Activated gamma-delta T cell (primary cell): ENCODE data around the gene ZC3H12C.
"Not testable (repeated sequence)": the region's sequence is repeated elsewhere in the genome, so short reads cannot be mapped to it uniquely, and the experiment has no call there.

Source experiments
- DNase-seq: peaks from one replicate; lab custom pipeline; 2025; lab: John Stamatoyannopoulos, UW
- total RNA-seq, 2 donors: gene quantifications; one replicate each; lab custom pipeline; 2026; lab: John Stamatoyannopoulos, UW

ZC3H12C gene
- 2.9 to 11.4 reads per million in 2 donors for total RNA-seq

GRCh38 chr11:110092515-110093406 lies at the start of gene ZC3H12C:
TSS of gene ZC3H12C (plus strand) at chr11:110093392. CDS start at chr11:110093412, 20 bp downstream.
- DNase-seq: no peak

DNA sequence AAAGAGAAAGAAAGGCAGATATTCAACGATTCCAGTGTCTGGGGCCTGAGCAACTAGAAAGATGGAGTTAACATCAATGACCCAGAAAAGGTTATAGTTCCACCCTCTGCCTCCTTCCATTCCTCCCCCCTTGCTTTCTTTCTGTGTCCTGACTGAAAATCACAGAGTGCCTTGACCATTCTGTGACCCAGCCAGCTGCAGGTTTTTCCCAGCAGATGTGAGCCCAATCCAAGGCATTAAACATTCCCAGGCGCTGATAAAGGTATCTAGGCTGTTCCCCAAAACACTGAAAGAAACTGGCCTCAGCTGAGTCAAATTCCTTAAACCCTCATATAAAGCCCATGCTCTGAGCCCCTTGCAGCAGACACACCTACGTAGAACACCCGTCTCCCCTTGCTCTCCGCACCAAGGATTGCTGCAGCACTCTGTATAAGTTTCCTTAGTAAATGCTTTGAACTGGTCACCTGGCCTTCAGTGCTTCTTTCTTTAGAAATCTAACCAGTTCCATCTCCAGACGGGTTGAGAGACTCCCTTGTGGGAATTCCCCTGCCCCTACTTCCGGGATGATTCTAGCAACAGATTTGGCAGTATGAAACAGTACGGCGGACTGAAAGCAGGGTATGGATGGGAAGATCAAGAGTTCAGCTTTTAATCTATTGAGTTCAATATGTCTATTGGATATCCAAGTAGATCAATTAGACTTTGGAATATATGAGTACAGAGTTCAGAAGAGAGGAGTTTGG lies 48.8 kb upstream of the ZC3H12C start:
- DNase-seq: no peak

GRCh38 chr11:110046775-110047380 lies 46.3 kb upstream of the ZC3H12C start:
- no peak for DNase-seq

GRCh38 chr11:110049501-110050200 lies 43.5 kb upstream of the ZC3H12C start:
- DNase-seq: no peak

DNA sequence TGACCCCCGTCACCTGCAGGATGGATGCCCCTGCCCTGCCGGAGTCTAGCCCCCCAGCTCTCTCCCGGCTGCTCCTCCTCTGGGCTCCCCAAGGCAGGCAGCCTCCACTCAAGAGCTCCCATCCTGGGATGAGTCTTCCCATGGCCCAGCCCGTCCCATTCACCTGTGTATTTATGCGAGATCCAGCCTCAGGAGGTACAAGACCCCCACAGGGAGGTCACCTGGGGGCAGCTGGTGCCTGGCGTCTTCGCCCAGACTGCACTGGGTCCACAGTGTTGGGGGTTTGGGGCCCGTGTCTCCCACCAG lies 43.0 kb upstream of the ZC3H12C start:
- no peak for DNase-seq

DNA sequence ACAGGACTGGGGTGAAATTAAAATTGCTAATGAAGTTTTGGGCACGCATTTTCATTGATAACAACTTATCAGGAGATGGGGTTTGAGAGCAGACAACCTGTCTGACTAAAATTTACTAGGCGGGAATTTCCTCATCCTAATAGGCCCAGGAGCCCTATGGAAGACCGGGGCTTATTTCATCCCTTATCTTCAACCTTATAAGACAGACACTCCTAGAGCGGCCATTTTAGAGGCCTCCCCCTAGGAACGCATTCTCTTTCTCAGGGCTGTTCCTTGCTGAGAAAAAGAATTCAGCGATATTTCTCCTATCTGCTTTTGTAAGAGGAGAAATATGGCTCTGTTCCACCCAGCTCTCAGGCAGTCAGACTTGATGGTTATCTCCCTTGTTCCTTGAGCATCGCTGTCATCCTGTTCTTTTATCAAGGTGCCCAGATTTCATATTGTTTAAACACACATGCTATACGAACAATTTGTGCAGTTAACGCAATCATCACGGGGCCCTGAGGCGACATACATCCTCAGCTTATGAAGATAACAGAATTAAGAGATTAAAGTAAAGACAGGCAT lies 39.3 kb upstream of the ZC3H12C start:
- DNase-seq: no peak

DNA sequence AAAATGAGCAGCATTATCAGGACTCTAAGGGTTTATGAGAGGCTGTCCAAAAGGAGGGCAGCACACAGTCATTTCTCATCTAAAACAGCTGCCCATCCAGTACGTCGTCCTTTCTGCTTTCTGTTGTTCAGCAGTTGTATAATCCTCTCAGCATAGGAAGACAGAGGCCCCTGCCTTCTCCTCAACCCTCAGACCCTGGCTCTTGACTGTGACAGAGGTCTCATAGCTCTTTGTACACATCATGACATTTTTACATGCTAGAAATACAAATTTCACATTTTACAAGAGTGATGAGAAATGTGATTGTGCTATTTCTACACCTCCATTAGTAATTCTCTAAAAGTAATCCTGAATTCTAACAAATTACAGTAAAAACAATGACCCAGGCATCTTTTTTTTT lies 36.2 kb upstream of the ZC3H12C start:
- DNase-seq: no peak

DNA sequence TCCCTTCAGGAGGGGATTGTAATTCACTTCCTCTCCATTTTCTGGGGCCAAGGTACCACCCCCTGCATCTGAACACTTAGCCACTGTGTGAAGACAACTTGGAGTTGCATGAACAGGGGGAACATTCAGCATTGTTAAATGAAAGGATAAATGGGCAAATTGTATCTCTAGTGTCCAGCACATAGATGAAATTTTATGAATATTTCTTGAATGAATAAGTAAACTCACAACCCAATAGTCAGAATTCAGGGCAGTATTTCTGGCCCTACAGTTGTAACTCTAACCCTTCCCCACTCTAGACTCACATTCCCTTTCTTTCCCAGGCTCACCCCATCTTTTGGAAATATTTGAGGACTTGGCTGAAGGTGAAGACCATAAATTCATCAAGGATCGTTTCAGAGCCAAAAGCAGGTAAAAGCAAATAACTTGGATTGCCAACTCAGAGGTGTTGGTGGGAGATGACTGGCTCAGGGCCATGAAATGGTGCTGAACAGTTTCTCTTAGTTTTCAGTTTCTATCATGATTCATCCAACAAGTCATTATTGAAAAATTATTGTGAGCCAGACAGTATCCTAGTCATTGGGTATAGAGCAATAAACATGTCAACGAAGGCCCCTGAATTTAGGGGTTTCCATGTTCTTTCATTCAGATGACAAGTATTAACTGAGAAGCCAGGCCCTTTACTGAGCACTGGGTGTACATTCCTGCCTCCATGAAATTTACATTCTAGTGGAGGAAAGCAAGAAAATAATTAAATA lies 33.3 kb upstream of the ZC3H12C start:
- DNase-seq: no peak

DNA sequence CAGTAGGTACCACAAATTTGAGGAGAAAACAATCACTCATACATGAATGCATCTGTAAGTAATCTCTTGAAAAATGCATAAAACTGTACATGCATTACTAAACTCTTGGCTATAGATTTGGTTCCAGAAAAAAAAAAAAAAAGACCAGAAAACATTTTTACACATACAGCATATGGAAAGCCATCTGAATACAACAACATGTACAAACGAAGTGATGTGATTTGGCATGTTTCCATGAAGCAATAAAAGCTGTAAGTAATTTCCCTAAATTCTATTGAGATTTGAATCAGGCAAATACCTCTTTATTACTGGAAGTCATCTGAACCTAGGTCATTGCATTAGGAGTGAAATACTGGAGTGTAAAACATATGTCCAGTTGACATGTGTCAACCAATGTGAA lies 31.9 kb upstream of the ZC3H12C start:
- DNase-seq: no peak

GRCh38 chr11:110062247-110062646 lies 30.9 kb upstream of the ZC3H12C start:
- no peak for DNase-seq

- DNase-seq: no peak
Observed at GRCh38 chr11:110065189-110065588, 28.0 kb upstream of the ZC3H12C start.

GRCh38 chr11:110068001-110068400 lies 25.2 kb upstream of the ZC3H12C start:
- not testable (repeated sequence) for DNase-seq

- DNase-seq: no peak
Observed at GRCh38 chr11:110069158-110069737, 23.9 kb upstream of the ZC3H12C start.

DNA sequence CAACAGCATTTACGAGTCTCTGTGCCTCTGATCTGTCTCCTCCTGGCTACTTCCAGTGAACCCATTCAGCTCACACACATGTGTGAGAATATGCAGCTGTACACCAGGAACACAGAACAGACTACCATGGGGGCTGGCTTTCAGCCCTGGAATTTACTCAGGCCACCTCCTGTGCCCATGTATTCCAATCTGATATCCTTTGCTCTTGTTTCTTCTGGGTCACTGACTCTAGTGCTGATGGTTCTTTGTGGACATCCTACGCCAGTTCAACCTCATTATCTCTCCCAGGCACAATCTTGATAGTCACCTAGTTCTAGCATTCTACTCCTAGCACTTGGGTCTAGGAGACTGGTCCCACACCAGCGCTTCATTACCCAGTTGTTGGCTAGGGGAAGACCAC lies 23.0 kb upstream of the ZC3H12C start:
- no peak for DNase-seq

GRCh38 chr11:110071197-110071596 lies 22.0 kb upstream of the ZC3H12C start:
- DNase-seq: no peak

GRCh38 chr11:110072930-110073329 lies 20.3 kb upstream of the ZC3H12C start:
- DNase-seq: no peak

GRCh38 chr11:110074499-110074898 lies 18.7 kb upstream of the ZC3H12C start:
- DNase-seq: no peak

DNA sequence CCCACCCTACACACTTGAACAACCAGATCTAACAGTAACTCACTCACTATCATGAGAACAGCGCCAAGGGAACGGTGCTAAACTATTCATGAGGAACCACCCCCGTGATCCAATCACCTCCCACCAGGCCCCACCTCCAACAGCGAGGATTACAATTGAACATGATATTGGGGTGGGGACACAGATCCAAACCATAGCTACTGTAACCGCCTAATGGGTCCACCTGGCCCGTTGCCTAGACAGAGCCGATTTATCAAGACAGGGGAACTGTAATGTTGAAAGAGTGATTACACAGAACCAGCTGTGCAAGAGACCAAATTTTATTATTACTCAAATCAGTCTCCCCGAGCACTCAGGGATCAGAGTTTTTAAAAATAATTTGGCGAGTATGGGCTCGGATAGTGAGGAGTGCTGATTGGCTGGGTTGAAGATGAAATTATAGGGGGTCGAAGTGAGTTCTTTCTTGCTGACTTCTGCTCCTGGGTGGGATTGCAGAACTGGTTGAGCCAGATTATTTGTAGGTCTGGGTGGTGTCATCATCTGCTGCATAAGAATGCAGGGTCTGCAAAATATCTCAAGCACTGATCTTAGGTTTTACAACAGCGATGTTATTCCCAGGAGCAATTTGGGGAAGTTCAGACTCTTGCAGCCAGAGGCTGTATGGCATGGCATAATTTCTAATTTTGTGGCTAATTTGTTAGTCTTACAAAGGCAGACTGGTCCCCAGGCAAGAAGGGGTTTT lies 17.9 kb upstream of the ZC3H12C start:
- DNase-seq: no peak

GRCh38 chr11:110075847-110076208 lies 17.4 kb upstream of the ZC3H12C start:
- no peak for DNase-seq

- DNase-seq: no peak
Observed at GRCh38 chr11:110076371-110076965, 16.7 kb upstream of the ZC3H12C start.
